Measurements from ENCODE around the gene PSMG4.

Gene PSMG4

GRCh38 chr6:3291987-3292386, 33.2 kb downstream of the PSMG4 start:
- no peak for DNase-seq

GRCh38 chr6:3292431-3293197, 33.9 kb downstream of the PSMG4 start:
- DNase-seq: no peak

GRCh38 chr6:3293271-3294155, 34.8 kb downstream of the PSMG4 start:
- DNase-seq: no peak

- DNase-seq: no peak
These were observed 35.6 kb downstream of the PSMG4 start for GRCh38 chr6:3294396-3294795.

GRCh38 chr6:3294921-3295871, 36.4 kb downstream of the PSMG4 start:
- DNase-seq: no peak

GRCh38 chr6:3296078-3296477, 37.3 kb downstream of the PSMG4 start:
- DNase-seq: no peak

- DNase-seq: no peak
These were observed 37.8 kb downstream of the PSMG4 start for GRCh38 chr6:3296537-3296936.

- DNase-seq: no peak
These were observed 38.3 kb downstream of the PSMG4 start for GRCh38 chr6:3297006-3297405.

- no peak for DNase-seq
These were observed 39.2 kb downstream of the PSMG4 start for GRCh38 chr6:3297909-3298308.

GRCh38 chr6:3299221-3299620, 40.5 kb downstream of the PSMG4 start:
- no peak for DNase-seq

- DNase-seq: no peak
These were observed 42.8 kb downstream of the PSMG4 start for GRCh38 chr6:3301506-3301905.

- no peak for DNase-seq
These were observed 45.2 kb downstream of the PSMG4 start for GRCh38 chr6:3303795-3304411.

- DNase-seq: no peak
These were observed 45.9 kb downstream of the PSMG4 start for GRCh38 chr6:3304500-3305215.

GRCh38 chr6:3305216-3305565, 46.4 kb downstream of the PSMG4 start:
- DNase-seq: no peak

GRCh38 chr6:3305831-3306230, 47.1 kb downstream of the PSMG4 start:
- no peak for DNase-seq

- DNase-seq: no peak
These were observed 48.1 kb downstream of the PSMG4 start for GRCh38 chr6:3306848-3307247.

- DNase-seq: no peak
These were observed 48.7 kb downstream of the PSMG4 start for GRCh38 chr6:3307436-3307835.

GRCh38 chr6:3308106-3308505, 49.4 kb downstream of the PSMG4 start:
- DNase-seq: no peak

GRCh38 chr6:3309391-3310050, 50.8 kb downstream of the PSMG4 start:
- no peak for DNase-seq

- no peak for DNase-seq
These were observed 51.3 kb downstream of the PSMG4 start for GRCh38 chr6:3310051-3310448.

- no peak for DNase-seq
These were observed 52.0 kb downstream of the PSMG4 start for GRCh38 chr6:3310703-3311102.
